Measurements from ENCODE around the gene IREB2. TPM values are rescaled to one million over a fixed set of nuclear protein-coding genes. Genes with fewer than 3 reads are reported as not detected.

Gene IREB2
- total RNA-seq, 1 donor from 2014 or later: 69.2 TPM

DNA sequence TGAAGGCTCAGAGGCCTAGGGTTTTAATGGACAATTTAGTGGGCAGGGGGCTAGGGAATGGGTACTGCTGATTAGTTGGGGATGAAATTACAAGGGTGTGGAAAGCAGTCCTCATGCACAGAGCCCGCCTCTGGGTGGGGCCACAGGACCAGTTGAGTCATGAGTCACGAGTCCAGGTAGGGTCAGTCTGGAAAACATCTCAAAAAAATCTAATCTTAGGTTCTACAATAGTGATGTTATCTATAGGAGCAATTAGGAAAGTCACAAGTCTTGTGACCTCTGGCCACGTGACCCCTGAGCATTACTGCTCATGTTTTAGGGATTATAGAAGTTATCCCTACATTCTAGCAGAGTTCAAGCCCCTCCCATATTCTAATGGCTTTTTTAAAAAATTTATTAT, 18.6 kb upstream of the IREB2 start:
- no peak overlapping the region for H3K4me3 Mint-ChIP-seq (ENCODE audit: unreplicated experiment)
- Histone ChIP-seq H2AFZ (ENCODE audit: low read depth, low read length) (no peak overlapping the region), H3K27me3 (ENCODE audit: insufficient read depth, low read length) (peaks cover 10% of the 10 kb centered on the region), H3K4me3 (ENCODE audit: insufficient read depth, low read depth, low read length) (no peak overlapping the region), H3K9ac (ENCODE audit: low read length) (no peak overlapping the region), H3K36me3 (ENCODE audit: insufficient read depth, low read length) (no peaks in the 10 kb centered on the region), H3K4me2 (ENCODE audit: low read length) (no peak overlapping the region), H4K20me1 (ENCODE audit: insufficient read depth, low read length) (no peaks in the 10 kb centered on the region), H3K79me2 (ENCODE audit: insufficient read depth, low read length) (no peaks in the 10 kb centered on the region), H3K4me1 (ENCODE audit: insufficient read depth, low read length) (no peaks in the 10 kb centered on the region), H3K27ac (ENCODE audit: low read depth, low read length) (no peak overlapping the region), H3K9me3 (ENCODE audit: insufficient read depth, low read depth, low read length) (no peaks in the 10 kb centered on the region)
- H3K27me3 Mint-ChIP-seq (ENCODE audit: low read depth, unreplicated experiment): peaks cover 25% of the 10 kb centered on the region
- DNase-seq (ENCODE audit: low read depth) (no peak), FAIRE-seq (no peak)
- H3K27ac Mint-ChIP-seq (ENCODE audit: unreplicated experiment): no peak overlapping the region
- no peaks in the 10 kb centered on the region for H3K4me1 Mint-ChIP-seq (ENCODE audit: low read depth, unreplicated experiment)
- H3K9me3 Mint-ChIP-seq (ENCODE audit: unreplicated experiment): no peaks in the 10 kb centered on the region
- no peaks in the 10 kb centered on the region for H3K36me3 Mint-ChIP-seq (ENCODE audit: low read depth, unreplicated experiment)
- TF ChIP-seq, protein P1, sequence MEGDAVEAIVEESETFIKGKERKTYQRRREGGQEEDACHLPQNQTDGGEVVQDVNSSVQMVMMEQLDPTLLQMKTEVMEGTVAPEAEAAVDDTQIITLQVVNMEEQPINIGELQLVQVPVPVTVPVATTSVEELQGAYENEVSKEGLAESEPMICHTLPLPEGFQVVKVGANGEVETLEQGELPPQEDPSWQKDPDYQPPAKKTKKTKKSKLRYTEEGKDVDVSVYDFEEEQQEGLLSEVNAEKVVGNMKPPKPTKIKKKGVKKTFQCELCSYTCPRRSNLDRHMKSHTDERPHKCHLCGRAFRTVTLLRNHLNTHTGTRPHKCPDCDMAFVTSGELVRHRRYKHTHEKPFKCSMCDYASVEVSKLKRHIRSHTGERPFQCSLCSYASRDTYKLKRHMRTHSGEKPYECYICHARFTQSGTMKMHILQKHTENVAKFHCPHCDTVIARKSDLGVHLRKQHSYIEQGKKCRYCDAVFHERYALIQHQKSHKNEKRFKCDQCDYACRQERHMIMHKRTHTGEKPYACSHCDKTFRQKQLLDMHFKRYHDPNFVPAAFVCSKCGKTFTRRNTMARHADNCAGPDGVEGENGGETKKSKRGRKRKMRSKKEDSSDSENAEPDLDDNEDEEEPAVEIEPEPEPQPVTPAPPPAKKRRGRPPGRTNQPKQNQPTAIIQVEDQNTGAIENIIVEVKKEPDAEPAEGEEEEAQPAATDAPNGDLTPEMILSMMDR (IDR thresholded peaks at IDR 0.05; ENCODE audit: insufficient read depth, low read depth, low read length): no peak

GRCh38 chr15:78420220-78420619, 17.8 kb upstream of the IREB2 start:
- no peaks in the 10 kb centered on the region for H4K20me1 ChIP-seq (ENCODE audit: insufficient read depth, low read length)
- H3K4me1 ChIP-seq (ENCODE audit: insufficient read depth, low read length): no peaks in the 10 kb centered on the region
- no peak for TF ChIP-seq EZH2 (IDR thresholded peaks at IDR 0.05; ENCODE audit: insufficient read depth, low read length)
- TF ChIP-seq, protein P1 (IDR thresholded peaks at IDR 0.05; ENCODE audit: insufficient read depth, low read depth, low read length): no peak
- peaks cover 16% of the 10 kb centered on the region for H3K27me3 ChIP-seq (ENCODE audit: insufficient read depth, low read length)
- no peak for DNase-seq (ENCODE audit: low read depth)
- no peak overlapping the region for H3K27ac Mint-ChIP-seq (ENCODE audit: unreplicated experiment)
- H3K4me1 Mint-ChIP-seq (ENCODE audit: low read depth, unreplicated experiment): no peaks in the 10 kb centered on the region
- no peak for FAIRE-seq
- H3K9me3 ChIP-seq (ENCODE audit: insufficient read depth, low read depth, low read length): no peaks in the 10 kb centered on the region
- H3K4me3 ChIP-seq (ENCODE audit: insufficient read depth, low read depth, low read length): no peak overlapping the region
- H3K4me3 Mint-ChIP-seq (ENCODE audit: unreplicated experiment): no peak overlapping the region
- H3K9ac ChIP-seq (ENCODE audit: low read length): no peak overlapping the region
- no peaks in the 10 kb centered on the region for H3K9me3 Mint-ChIP-seq (ENCODE audit: unreplicated experiment)
- H3K79me2 ChIP-seq (ENCODE audit: insufficient read depth, low read length): no peaks in the 10 kb centered on the region
- no peak overlapping the region for H3K27ac ChIP-seq (ENCODE audit: low read depth, low read length)
- no peak overlapping the region for H3K4me2 ChIP-seq (ENCODE audit: low read length)
- no peak overlapping the region for H2AFZ ChIP-seq (ENCODE audit: low read depth, low read length)
- H3K27me3 Mint-ChIP-seq (ENCODE audit: low read depth, unreplicated experiment): peaks cover 24% of the 10 kb centered on the region
- H3K36me3 ChIP-seq (ENCODE audit: insufficient read depth, low read length): no peaks in the 10 kb centered on the region
- no peaks in the 10 kb centered on the region for H3K36me3 Mint-ChIP-seq (ENCODE audit: low read depth, unreplicated experiment)

- H3K27ac ChIP-seq (ENCODE audit: low read depth, low read length): no peak overlapping the region
- H3K4me1 ChIP-seq (ENCODE audit: insufficient read depth, low read length): no peaks in the 10 kb centered on the region
- H3K4me3 ChIP-seq (ENCODE audit: insufficient read depth, low read depth, low read length): no peak overlapping the region
- H3K79me2 ChIP-seq (ENCODE audit: insufficient read depth, low read length): no peaks in the 10 kb centered on the region
- no peak overlapping the region for H3K27ac Mint-ChIP-seq (ENCODE audit: unreplicated experiment)
- H4K20me1 ChIP-seq (ENCODE audit: insufficient read depth, low read length): no peaks in the 10 kb centered on the region
- H3K4me1 Mint-ChIP-seq (ENCODE audit: low read depth, unreplicated experiment): no peaks in the 10 kb centered on the region
- H3K36me3 Mint-ChIP-seq (ENCODE audit: low read depth, unreplicated experiment): no peaks in the 10 kb centered on the region
- H3K4me3 Mint-ChIP-seq (ENCODE audit: unreplicated experiment): no peak overlapping the region
- peaks cover 16% of the 10 kb centered on the region for H3K27me3 ChIP-seq (ENCODE audit: insufficient read depth, low read length)
- H3K9me3 Mint-ChIP-seq (ENCODE audit: unreplicated experiment): no peaks in the 10 kb centered on the region
- DNase-seq (ENCODE audit: low read depth) (no peak), FAIRE-seq (no peak)
- H3K27me3 Mint-ChIP-seq (ENCODE audit: low read depth, unreplicated experiment): peaks cover 20% of the 10 kb centered on the region
- no peak overlapping the region for H3K4me2 ChIP-seq (ENCODE audit: low read length)
- no peaks in the 10 kb centered on the region for H3K36me3 ChIP-seq (ENCODE audit: insufficient read depth, low read length)
- no peak overlapping the region for H3K9ac ChIP-seq (ENCODE audit: low read length)
- no peak overlapping the region for H2AFZ ChIP-seq (ENCODE audit: low read depth, low read length)
- TF ChIP-seq EZH2 (IDR thresholded peaks at IDR 0.05; ENCODE audit: insufficient read depth, low read length): no peak
- TF ChIP-seq, protein P1 (IDR thresholded peaks at IDR 0.05; ENCODE audit: insufficient read depth, low read depth, low read length): no peak
- H3K9me3 ChIP-seq (ENCODE audit: insufficient read depth, low read depth, low read length): no peaks in the 10 kb centered on the region
These were observed 17.2 kb upstream of the IREB2 start for GRCh38 chr15:78420766-78421165.

Data from astrocyte (in vitro differentiated cells and primary cell).